HEK293T (cell line): ENCODE data around the gene BRINP3.

Experiments used
- BHLHE40 ChIP-seq: fragments of 450-650 bp; IDR thresholded peaks from 2 replicates; pipeline ENCODE4 v1.6.1; 2016; ENCODE audit warnings: mild to moderate bottlenecking, moderate library complexity, borderline replicate concordance
- ELF4 ChIP-seq: fragments of 450-650 bp; IDR thresholded peaks from 2 replicates; pipeline ENCODE4 v1.6.1; 2017; ENCODE audit warnings: antibody characterized with exemption
- FOXA1 ChIP-seq: fragments of 450-650 bp; IDR thresholded peaks from 2 replicates; pipeline ENCODE4 v1.6.1; 2016; ENCODE audit warnings: mild to moderate bottlenecking
- FOXM1 ChIP-seq: fragments of 450-650 bp; IDR thresholded peaks from 2 replicates; pipeline ENCODE4 v1.6.1; 2017; ENCODE audit warnings: mild to moderate bottlenecking, borderline replicate concordance
- L3MBTL2 ChIP-seq: fragments of 450-650 bp; conservative IDR thresholded peaks from 2 replicates; pipeline ENCODE4 v1.6.1; 2016; ENCODE audit warnings: mild to moderate bottlenecking
- LEF1 ChIP-seq: fragments of 450-650 bp; IDR thresholded peaks from 2 replicates; pipeline ENCODE4 v1.6.1; 2017; ENCODE audit warnings: mild to moderate bottlenecking, borderline replicate concordance
- NFRKB ChIP-seq: fragments of 450-650 bp; IDR thresholded peaks from 2 replicates; pipeline ENCODE4 v1.6.1; 2016; ENCODE audit warnings: mild to moderate bottlenecking, moderate library complexity
- SP1 ChIP-seq: fragments of 450-650 bp; IDR thresholded peaks from 2 replicates; pipeline ENCODE4 v1.6.1; 2017
- SUZ12 ChIP-seq: fragments of 450-650 bp; IDR thresholded peaks from 2 replicates; pipeline ENCODE4 v1.6.1; 2016; ENCODE audit warnings: mild to moderate bottlenecking
- TARDBP ChIP-seq: fragments of 450-650 bp; IDR thresholded peaks from 2 replicates; pipeline ENCODE4 v1.6.1; 2016
- ZNF384 ChIP-seq: fragments of 450-650 bp; IDR thresholded peaks from 2 replicates; pipeline ENCODE4 v1.6.1; 2016
- TF ChIP-seq, protein P1 (sequence below): fragments of 450-650 bp; IDR thresholded peaks from 2 replicates; pipeline ENCODE4 v1.6.1; 2016

DNA sequence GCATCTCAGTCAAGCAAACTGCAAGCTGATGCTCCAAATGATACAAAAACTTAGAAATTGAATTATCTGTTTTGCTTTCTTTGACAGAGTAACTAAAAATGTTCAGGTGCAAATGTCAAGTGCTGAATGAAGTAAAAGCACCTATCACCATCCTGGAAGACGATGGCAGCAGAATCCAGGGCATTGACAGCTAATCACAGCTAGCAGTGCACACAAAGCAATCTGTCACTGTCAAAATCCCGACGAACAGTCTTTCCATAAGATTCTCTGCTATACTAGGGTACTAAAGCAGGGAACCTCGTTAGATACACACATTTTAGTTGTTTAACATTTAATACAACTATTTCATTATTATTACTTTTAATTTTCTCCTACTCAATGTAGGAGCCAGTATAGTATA lies 233.3 kb downstream of the BRINP3 start:
- TF ChIP-seq BHLHE40 = no peak
- TF ChIP-seq SUZ12 = no peak
- TF ChIP-seq NFRKB = no peak
- TF ChIP-seq FOXM1 = no peak
- TF ChIP-seq, protein P1, sequence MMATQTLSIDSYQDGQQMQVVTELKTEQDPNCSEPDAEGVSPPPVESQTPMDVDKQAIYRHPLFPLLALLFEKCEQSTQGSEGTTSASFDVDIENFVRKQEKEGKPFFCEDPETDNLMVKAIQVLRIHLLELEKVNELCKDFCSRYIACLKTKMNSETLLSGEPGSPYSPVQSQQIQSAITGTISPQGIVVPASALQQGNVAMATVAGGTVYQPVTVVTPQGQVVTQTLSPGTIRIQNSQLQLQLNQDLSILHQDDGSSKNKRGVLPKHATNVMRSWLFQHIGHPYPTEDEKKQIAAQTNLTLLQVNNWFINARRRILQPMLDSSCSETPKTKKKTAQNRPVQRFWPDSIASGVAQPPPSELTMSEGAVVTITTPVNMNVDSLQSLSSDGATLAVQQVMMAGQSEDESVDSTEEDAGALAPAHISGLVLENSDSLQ = peak; percentile 37
- no peak for TF ChIP-seq FOXA1
- TF ChIP-seq L3MBTL2 = no peak
- no peak for TF ChIP-seq ZNF384
- no peak for TF ChIP-seq ELF4
- TF ChIP-seq SP1 = no peak
- TF ChIP-seq TARDBP = no peak
- TF ChIP-seq LEF1 = no peak
